ENCODE measurements around the gene MIPOL1. TPM values are rescaled to one million over a fixed set of nuclear protein-coding genes. Genes with fewer than 3 reads are reported as not detected.

MIPOL1 gene
- total and polyA plus RNA-seq, 2 experiments from 2014 or later = 16.6 to 24.8 TPM

DNA sequence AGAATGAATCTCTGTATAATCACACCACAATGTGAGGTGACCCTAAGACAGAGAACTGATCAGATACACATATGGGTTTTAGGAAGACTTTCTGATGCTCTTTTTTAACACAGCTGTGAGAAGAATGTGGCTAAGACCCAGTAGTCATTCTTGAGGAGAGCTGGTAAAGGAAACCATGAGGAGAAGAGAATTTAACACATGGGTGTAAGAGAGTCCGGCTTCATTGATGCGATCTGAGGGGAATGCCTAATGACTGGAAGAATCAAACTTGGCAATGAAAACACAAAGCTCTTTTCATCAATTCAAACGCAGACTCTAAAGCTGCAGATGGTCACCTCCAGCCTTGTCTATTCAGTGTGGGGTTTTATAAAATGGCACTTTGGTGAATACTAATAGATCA lies 318.0 kb downstream of the MIPOL1 start:
- Histone ChIP-seq H3K4me3 (no peak overlapping the region), H3K4me1 (ENCODE audit: insufficient read depth) (no peaks in the 10 kb centered on the region), H3K36me3 (ENCODE audit: insufficient read depth) (no peaks in the 10 kb centered on the region), H3K79me2 (replicated peaks; ENCODE audit: insufficient read depth) (no peaks in the 10 kb centered on the region), H2AFZ (no peak overlapping the region), H3K4me2 (no peak overlapping the region), H4K20me1 (replicated peaks; ENCODE audit: insufficient read depth) (no peaks in the 10 kb centered on the region), H3K27me3 (ENCODE audit: insufficient read depth) (no peaks in the 10 kb centered on the region), H3K9me2 (ENCODE audit: insufficient read depth) (no peaks in the 10 kb centered on the region), H3F3A (replicated peaks; ENCODE audit: low read depth) (no peaks in the 10 kb centered on the region), H3K27ac (ENCODE audit: low read depth) (no peak overlapping the region)
- no peaks in the 10 kb centered on the region for H3K4me1 Mint-ChIP-seq
- DNase-seq (ENCODE audit: low spot score) = no peak
- ATAC-seq = no peak
- no peak for TF ChIP-seq ZNF331 (CRISPR knock-in tag; IDR thresholded peaks at IDR 0.05; ENCODE audit: low read depth)
- TF ChIP-seq STAT1 (IDR thresholded peaks at IDR 0.05; ENCODE audit: unreplicated experiment) = no peak
- no peak for TF ChIP-seq ZNF114 (CRISPR knock-in tag; IDR thresholded peaks at IDR 0.05)
- no peak for TF ChIP-seq CREB1 (CRISPR knock-in tag; IDR thresholded peaks at IDR 0.05; ENCODE audit: low read depth)
- TF ChIP-seq JUNB (IDR thresholded peaks at IDR 0.05; ENCODE audit: unreplicated experiment) = no peak
- TF ChIP-seq, protein P1, sequence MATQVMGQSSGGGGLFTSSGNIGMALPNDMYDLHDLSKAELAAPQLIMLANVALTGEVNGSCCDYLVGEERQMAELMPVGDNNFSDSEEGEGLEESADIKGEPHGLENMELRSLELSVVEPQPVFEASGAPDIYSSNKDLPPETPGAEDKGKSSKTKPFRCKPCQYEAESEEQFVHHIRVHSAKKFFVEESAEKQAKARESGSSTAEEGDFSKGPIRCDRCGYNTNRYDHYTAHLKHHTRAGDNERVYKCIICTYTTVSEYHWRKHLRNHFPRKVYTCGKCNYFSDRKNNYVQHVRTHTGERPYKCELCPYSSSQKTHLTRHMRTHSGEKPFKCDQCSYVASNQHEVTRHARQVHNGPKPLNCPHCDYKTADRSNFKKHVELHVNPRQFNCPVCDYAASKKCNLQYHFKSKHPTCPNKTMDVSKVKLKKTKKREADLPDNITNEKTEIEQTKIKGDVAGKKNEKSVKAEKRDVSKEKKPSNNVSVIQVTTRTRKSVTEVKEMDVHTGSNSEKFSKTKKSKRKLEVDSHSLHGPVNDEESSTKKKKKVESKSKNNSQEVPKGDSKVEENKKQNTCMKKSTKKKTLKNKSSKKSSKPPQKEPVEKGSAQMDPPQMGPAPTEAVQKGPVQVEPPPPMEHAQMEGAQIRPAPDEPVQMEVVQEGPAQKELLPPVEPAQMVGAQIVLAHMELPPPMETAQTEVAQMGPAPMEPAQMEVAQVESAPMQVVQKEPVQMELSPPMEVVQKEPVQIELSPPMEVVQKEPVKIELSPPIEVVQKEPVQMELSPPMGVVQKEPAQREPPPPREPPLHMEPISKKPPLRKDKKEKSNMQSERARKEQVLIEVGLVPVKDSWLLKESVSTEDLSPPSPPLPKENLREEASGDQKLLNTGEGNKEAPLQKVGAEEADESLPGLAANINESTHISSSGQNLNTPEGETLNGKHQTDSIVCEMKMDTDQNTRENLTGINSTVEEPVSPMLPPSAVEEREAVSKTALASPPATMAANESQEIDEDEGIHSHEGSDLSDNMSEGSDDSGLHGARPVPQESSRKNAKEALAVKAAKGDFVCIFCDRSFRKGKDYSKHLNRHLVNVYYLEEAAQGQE (IDR thresholded peaks at IDR 0.05; ENCODE audit: unreplicated experiment) = no peak
- TF ChIP-seq, protein P2, sequence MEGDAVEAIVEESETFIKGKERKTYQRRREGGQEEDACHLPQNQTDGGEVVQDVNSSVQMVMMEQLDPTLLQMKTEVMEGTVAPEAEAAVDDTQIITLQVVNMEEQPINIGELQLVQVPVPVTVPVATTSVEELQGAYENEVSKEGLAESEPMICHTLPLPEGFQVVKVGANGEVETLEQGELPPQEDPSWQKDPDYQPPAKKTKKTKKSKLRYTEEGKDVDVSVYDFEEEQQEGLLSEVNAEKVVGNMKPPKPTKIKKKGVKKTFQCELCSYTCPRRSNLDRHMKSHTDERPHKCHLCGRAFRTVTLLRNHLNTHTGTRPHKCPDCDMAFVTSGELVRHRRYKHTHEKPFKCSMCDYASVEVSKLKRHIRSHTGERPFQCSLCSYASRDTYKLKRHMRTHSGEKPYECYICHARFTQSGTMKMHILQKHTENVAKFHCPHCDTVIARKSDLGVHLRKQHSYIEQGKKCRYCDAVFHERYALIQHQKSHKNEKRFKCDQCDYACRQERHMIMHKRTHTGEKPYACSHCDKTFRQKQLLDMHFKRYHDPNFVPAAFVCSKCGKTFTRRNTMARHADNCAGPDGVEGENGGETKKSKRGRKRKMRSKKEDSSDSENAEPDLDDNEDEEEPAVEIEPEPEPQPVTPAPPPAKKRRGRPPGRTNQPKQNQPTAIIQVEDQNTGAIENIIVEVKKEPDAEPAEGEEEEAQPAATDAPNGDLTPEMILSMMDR (conservative IDR thresholded peaks at IDR 0.05; ENCODE audit: low read depth in 2 of 2) = no peak
- no peak for TF ChIP-seq EZH2 (IDR thresholded peaks at IDR 0.05; ENCODE audit: low read depth, unreplicated experiment)
- TF ChIP-seq NANOG (IDR thresholded peaks at IDR 0.05; ENCODE audit: borderline replicate concordance) = no peak
- TF ChIP-seq, protein P3, sequence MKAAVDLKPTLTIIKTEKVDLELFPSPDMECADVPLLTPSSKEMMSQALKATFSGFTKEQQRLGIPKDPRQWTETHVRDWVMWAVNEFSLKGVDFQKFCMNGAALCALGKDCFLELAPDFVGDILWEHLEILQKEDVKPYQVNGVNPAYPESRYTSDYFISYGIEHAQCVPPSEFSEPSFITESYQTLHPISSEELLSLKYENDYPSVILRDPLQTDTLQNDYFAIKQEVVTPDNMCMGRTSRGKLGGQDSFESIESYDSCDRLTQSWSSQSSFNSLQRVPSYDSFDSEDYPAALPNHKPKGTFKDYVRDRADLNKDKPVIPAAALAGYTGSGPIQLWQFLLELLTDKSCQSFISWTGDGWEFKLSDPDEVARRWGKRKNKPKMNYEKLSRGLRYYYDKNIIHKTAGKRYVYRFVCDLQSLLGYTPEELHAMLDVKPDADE (IDR thresholded peaks at IDR 0.05) = no peak
- TF ChIP-seq, protein P4, sequence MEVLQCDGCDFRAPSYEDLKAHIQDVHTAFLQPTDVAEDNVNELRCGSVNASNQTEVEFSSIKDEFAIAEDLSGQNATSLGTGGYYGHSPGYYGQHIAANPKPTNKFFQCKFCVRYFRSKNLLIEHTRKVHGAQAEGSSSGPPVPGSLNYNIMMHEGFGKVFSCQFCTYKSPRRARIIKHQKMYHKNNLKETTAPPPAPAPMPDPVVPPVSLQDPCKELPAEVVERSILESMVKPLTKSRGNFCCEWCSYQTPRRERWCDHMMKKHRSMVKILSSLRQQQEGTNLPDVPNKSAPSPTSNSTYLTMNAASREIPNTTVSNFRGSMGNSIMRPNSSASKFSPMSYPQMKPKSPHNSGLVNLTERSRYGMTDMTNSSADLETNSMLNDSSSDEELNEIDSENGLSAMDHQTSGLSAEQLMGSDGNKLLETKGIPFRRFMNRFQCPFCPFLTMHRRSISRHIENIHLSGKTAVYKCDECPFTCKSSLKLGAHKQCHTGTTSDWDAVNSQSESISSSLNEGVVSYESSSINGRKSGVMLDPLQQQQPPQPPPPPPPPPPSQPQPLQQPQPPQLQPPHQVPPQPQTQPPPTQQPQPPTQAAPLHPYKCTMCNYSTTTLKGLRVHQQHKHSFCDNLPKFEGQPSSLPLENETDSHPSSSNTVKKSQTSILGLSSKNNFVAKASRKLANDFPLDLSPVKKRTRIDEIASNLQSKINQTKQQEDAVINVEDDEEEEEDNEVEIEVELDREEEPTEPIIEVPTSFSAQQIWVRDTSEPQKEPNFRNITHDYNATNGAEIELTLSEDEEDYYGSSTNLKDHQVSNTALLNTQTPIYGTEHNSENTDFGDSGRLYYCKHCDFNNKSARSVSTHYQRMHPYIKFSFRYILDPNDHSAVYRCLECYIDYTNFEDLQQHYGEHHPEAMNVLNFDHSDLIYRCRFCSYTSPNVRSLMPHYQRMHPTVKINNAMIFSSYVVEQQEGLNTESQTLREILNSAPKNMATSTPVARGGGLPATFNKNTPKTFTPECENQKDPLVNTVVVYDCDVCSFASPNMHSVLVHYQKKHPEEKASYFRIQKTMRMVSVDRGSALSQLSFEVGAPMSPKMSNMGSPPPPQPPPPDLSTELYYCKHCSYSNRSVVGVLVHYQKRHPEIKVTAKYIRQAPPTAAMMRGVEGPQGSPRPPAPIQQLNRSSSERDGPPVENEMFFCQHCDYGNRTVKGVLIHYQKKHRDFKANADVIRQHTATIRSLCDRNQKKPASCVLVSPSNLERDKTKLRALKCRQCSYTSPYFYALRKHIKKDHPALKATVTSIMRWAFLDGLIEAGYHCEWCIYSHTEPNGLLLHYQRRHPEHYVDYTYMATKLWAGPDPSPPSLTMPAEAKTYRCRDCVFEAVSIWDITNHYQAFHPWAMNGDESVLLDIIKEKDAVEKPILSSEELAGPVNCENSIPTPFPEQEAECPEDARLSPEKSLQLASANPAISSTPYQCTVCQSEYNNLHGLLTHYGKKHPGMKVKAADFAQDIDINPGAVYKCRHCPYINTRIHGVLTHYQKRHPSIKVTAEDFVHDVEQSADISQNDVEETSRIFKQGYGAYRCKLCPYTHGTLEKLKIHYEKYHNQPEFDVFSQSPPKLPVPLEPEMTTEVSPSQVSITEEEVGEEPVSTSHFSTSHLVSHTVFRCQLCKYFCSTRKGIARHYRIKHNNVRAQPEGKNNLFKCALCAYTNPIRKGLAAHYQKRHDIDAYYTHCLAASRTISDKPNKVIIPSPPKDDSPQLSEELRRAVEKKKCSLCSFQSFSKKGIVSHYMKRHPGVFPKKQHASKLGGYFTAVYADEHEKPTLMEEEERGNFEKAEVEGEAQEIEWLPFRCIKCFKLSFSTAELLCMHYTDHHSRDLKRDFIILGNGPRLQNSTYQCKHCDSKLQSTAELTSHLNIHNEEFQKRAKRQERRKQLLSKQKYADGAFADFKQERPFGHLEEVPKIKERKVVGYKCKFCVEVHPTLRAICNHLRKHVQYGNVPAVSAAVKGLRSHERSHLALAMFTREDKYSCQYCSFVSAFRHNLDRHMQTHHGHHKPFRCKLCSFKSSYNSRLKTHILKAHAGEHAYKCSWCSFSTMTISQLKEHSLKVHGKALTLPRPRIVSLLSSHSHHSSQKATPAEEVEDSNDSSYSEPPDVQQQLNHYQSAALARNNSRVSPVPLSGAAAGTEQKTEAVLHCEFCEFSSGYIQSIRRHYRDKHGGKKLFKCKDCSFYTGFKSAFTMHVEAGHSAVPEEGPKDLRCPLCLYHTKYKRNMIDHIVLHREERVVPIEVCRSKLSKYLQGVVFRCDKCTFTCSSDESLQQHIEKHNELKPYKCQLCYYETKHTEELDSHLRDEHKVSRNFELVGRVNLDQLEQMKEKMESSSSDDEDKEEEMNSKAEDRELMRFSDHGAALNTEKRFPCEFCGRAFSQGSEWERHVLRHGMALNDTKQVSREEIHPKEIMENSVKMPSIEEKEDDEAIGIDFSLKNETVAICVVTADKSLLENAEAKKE (CRISPR knock-in tag; IDR thresholded peaks at IDR 0.05) = no peak
- TF ChIP-seq POLR2AphosphoS5 (IDR thresholded peaks at IDR 0.05; ENCODE audit: low read depth) = no peak
- H3K36me3 Mint-ChIP-seq (ENCODE audit: low read depth) = no peaks in the 10 kb centered on the region
- H3K4me3 Mint-ChIP-seq = no peak overlapping the region
- H3K27ac Mint-ChIP-seq = no peak overlapping the region
- H3K9me3 Mint-ChIP-seq = no peaks in the 10 kb centered on the region
- H3K27me3 Mint-ChIP-seq (ENCODE audit: insufficient read depth, low read depth, poor library complexity) = no peaks in the 10 kb centered on the region

Measured in GM23338 (cell line).